Activated CD4-positive, alpha-beta T cell treated with anti-CD3 and anti-CD28 coated beads, Interleukin-2, amount 50 U/mL, for 4 hours (primary cell): ENCODE results near the gene KLHL9.
"Not testable (repeated sequence)": the region's sequence is repeated elsewhere in the genome, so short reads cannot be mapped to it uniquely, and the experiment has no call there.

Experiments
- DNase-seq, 2 experiments: peaks; one replicate each; pipeline ENCODE4 v3.0.0-alpha.2; 2020

Gene KLHL9

GRCh38 chr9:21334701-21335632, at the start of gene KLHL9:
Gene KLHL9 (minus strand): TSS chr9:21335404. CDS start chr9:21334859, 545 bp downstream.
- DNase-seq, result peak; percentile 77 to 85

DNA sequence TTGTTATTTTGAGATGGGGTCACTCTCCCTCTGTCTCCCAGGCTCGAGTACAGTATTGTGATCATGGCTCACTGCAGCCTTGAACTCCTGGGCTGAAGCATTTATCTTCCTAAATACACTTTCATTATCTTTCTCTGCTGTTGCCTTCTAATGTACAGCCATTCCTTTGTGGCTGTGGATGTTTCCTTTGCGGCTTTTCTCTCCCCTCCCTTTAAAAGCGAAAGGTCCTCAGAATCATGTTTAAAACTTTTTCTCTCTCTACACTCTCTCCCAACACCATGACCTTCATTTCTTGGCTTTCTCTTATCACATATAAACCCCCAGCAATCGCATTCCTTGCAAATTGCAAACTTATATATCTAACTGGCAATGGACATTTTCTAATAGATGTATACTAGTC, 48.4 kb upstream of the KLHL9 start:
- no peak for DNase-seq

- DNase-seq, result no peak
Measured at GRCh38 chr9:21381448-21382339, 46.5 kb upstream of the KLHL9 start.

GRCh38 chr9:21371467-21371866, 36.3 kb upstream of the KLHL9 start:
- not testable (repeated sequence) for DNase-seq

GRCh38 chr9:21367957-21368356, 32.8 kb upstream of the KLHL9 start, which contains the start of gene IFNA13:
Gene IFNA13 (minus strand): TSS chr9:21368057. CDS start chr9:21368010, 47 bp downstream.
- DNase-seq, result no peak

DNA sequence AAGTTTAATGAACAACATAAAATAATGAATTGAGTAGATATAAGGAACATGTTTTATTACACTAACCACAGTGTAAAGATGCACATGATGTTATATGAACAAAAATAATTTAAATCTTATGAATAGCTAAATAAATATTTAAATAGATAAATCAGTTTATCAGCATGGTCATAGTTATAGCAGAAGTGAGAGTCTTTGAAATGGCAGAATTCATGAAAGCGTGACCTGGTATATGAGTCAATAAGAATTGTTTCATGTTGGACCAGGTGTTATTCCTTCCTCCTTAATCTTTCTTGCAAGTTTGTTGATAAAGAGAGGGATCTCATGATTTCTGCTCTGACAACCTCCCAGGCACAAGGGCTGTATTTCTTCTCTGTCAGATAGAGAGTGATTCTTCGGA, 32.0 kb upstream of the KLHL9 start:
- DNase-seq, result not testable (repeated sequence)

DNA sequence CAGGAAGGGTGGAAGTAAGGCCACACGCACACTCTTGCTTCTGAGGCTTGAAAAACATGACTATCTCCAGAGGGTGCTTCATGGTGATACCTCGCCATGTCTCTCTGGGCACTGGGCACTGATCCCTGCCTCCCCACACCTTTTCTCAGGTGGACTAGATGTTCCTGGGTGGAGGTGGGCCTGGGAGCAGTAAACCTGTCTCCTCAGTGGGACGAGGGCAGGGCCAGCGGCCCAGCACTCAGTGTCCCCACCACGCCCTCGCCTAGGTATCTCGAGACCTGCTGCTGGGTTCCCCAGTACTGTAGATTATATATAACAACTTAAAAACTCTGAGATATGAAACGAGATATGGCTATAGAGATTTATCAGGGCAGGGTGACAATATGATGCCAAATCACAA, 27.1 kb upstream of the KLHL9 start:
- DNase-seq, result no peak

GRCh38 chr9:21357479-21358460, 22.6 kb upstream of the KLHL9 start:
- DNase-seq, result no peak

- no peak for DNase-seq
Measured at GRCh38 chr9:21350787-21351186, 15.6 kb upstream of the KLHL9 start, which contains the start of gene IFNA6. Gene IFNA6 (minus strand): TSS chr9:21350887. CDS start chr9:21350887, 0 bp downstream.

DNA sequence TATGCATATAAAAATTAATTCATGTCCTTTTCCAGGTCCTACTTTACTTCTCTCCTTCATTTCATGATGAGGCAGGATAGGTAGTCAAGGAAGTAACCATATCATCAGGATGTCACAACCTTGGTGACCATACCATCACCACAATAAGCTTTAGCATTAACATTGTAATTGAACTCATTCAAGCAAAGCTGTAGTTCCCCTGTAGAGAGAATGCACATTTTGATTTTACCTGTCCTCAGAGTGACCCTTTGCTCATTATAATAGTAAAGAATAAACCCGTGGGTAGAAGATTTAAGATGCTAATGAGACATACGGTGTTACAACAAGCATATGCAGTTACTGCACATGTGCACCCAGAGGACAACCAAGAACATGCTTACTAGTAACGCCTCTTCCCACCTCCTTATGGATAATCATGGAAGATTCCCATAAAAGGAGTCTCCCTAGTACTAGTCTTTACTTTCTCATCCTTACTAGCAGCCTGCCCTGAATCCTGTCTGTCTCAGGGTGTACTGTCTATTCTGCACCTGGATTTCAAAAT, 13.3 kb upstream of the KLHL9 start:
- no peak for DNase-seq

DNA sequence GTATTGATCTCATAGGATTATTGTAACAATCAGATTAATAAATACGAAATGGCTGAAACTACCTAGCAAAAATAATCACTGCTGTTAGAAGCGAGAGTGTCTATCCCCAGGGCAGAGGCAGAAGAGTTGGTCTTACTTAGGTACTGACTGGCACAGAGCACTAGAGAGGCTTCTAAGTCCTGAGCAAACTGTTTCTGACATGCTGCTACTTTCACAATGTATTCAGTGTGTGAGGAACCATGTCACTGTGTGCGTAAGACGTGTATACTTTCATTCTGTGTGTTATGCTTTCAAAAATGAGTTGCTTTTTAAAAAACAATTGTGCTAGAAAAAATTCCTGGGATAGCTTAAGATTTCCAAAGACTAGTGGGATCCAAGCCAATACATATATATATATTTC, 5.5 kb upstream of the KLHL9 start:
- no peak for DNase-seq

GRCh38 chr9:21336457-21336856, 1.3 kb upstream of the KLHL9 start:
- DNase-seq, result no peak

GRCh38 chr9:21333226-21333625, 2.0 kb downstream of the KLHL9 start:
- no peak for DNase-seq

DNA sequence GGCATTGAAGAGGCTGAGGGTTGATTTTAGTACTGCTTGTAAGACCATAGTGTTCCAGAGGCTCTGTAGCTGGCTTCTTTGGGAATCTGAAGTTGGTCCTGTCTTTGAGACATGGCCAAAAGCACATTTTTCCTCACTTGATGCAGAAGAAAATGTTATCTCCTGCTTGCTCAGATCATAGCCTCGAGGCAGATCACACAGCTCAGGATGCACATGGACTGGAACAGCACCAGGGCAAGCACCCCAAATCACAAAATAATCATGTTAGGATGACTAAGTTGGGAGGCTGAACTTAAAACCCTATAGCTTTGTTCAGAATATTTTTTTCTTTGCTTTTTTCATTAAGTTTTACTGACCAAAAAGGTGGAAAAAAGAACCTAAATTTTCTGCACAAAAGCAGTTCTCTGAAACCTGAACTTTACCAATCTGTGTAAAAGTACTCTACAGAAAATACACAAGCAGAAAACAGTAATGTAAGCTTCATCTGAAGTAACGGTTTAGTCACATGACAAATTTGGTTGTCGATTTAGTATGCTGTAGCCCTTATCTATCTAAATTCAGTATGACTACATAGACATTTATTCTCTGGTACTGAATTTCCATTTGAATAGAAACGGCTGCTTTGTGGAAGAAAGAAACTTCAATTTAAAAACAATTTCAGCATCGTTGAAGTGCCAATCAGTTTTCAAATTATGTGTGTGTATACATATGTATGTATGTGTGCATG, 3.4 kb downstream of the KLHL9 start:
- DNase-seq, result no peak

- DNase-seq, result no peak
Measured at GRCh38 chr9:21326526-21327139, 8.6 kb downstream of the KLHL9 start.

- DNase-seq, result no peak
Measured at GRCh38 chr9:21324047-21324446, 11.2 kb downstream of the KLHL9 start.

- DNase-seq, result no peak
Measured at GRCh38 chr9:21322911-21323461, 12.2 kb downstream of the KLHL9 start.

GRCh38 chr9:21320465-21320864, 14.7 kb downstream of the KLHL9 start:
- no peak for DNase-seq

DNA sequence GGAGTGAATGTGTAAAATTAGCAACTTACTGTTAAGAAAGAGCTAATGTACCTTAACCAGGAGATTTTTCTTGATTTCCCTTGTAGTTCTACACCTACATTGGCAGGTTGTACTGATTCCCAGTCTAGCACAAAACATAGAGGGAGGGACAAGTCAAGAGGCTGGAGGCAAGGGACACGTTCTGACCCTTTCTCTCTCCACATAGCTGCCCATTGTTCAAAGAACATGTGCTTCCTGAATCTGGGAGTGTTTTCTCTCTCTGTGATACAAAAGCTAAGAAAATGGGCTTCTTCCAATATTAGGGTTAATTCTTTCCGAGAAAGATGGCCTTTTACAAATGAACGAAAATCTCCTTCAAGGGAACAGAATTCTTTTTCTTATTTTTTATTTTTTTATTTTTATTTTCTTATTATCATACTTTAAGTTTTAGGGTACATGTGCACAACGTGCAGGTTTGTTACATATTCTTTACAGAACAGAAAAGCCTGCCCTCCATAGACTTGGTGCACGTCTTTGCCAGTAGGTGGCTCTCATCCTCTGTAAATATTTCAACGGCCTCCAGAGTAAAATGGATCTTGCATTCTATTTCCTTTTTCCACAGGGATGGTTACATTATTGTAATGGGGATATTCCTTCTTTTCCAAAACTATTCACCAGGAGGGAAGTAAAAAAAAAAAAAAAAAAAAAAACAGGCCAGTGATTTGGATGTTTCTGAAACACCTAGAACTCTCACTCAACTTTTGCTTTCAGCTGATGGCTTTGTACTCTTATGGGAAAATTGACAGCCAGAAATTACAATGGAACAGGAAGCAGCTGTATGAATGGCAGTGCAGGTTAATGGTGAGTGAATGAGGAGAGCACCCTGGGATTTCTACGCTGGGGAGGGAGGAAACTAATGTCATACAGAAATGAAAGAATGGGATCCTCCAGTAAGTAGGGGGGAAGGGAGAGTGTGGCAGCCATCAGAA, 17.0 kb downstream of the KLHL9 start:
- DNase-seq, result peak in 1 of 2 experiments; percentile 9
